Esophagus muscularis mucosa (tissue), 3 donors: ENCODE measurements around the gene UNC119B.

Source experiments
- CTCF ChIP-seq, 3 experiments: fragments of 200-600 bp in 2 of 3; fragments of 450-650 bp in 1 of 3; sonication (generic) in 2 of 3; IDR thresholded peaks; one replicate each; pipeline ENCODE4 v1.5.1; 2017 to 2019; ENCODE audit warnings: antibody characterized with exemption in 3 of 3, mild to moderate bottlenecking in 2 of 3, moderate library complexity in 1 of 3
- POLR2AphosphoS5 ChIP-seq, 2 donors: sonication (generic); formaldehyde crosslinking; IDR thresholded peaks; one replicate each; pipeline ENCODE4 v1.6.1; 2017; ENCODE audit warnings: antibody characterized with exemption in 2 of 2

GRCh38 chr12:120713861-120714482 is 3.7 kb downstream of the UNC119B start:
- TF ChIP-seq POLR2AphosphoS5 (IDR thresholded peaks at IDR 0.05) (peak in 1 of 2 donors; percentile 34), CTCF (IDR thresholded peaks at IDR 0.05) (peak; percentile 82 to 85 (median 82))
